GM08714 (cell line): ENCODE measurements around the gene KCTD21.

ENCODE experiments used
- H3K4me3 ChIP-seq: fragments of 200-500 bp; sonication (Bioruptor generic); 2 replicates; pipeline ENCODE4 v1.5.1; 2014; ENCODE audit warnings: mild to moderate bottlenecking, low read length, inconsistent platforms
- ZNF274 ChIP-seq: IDR thresholded peaks from 2 replicates; pipeline ENCODE4 v1.6.1; 2012; ENCODE audit warnings: mild to moderate bottlenecking, low read depth, low read length

KCTD21 gene

GRCh38 chr11:78160557-78160956, 27.9 kb downstream of the KCTD21 start:
- H3K4me3 ChIP-seq: no peak overlapping the region
- TF ChIP-seq ZNF274: no peak

- TF ChIP-seq ZNF274: no peak
- no peak overlapping the region for H3K4me3 ChIP-seq
Observed at GRCh38 chr11:78158987-78159652, 29.3 kb downstream of the KCTD21 start.

- H3K4me3 ChIP-seq: no peak overlapping the region
- TF ChIP-seq ZNF274: no peak
Observed at GRCh38 chr11:78156127-78156844, 32.1 kb downstream of the KCTD21 start.

DNA sequence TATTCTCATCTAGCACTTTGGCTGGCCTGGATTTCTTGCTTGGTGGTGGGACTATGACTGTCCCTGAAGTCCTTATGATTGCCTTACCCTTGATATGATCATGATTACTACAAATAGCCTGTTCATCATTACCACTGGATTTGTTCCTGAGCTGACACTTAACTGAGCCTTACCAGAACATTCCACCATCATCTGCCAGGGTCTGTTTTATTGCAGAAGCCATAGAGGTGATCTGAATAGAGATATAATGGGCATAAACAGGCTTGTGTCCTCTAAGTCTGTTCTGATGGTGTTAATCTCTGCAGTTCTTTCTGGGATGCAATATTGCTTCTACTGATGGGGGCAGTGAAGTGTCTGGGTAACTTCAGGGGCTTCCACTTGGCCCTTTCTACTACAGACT, 36.6 kb downstream of the KCTD21 start:
- TF ChIP-seq ZNF274: no peak
- H3K4me3 ChIP-seq: no peak overlapping the region

DNA sequence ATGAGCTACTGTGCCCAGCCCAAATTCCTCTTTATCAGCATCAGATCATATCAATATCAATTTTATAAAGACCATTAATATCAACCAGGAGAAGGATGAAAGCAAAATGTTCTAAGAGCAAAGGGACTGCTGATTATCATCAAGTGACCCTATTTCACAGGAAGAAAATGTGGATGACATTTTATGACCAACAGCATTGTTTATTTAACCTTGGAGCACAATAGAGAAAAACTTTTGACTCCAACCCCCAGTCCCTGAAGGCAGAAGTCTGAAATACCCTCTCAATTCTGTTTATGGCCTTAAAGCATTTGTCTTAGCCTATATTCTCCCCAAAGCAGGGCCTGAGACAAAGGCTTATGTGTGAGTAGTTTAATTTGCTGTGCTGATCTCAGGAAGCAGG, 37.7 kb downstream of the KCTD21 start:
- TF ChIP-seq ZNF274: no peak

GRCh38 chr11:78150346-78150745, 38.1 kb downstream of the KCTD21 start:
- TF ChIP-seq ZNF274: no peak
- no peak overlapping the region for H3K4me3 ChIP-seq

More for the DNA sequence above, 37.7 kb downstream of the KCTD21 start:
- no peak overlapping the region for H3K4me3 ChIP-seq

DNA sequence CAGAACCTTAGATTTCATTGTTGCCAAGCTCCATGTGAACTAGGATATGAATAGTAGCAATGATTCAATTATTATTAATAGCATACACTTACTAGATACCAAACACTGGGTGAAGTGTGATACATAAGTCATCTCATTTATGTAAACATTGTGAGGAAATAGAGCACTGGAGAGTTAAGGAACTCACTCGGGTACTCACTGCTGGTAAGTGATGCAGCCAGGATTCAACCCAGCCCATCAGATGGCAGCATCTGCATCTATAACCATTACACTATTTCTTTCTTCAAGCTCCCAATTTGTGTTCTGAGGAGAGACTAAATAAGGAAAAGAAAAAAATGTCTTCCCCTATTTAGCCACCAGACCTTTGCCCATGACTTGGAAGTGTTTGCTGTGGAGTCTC, 38.8 kb downstream of the KCTD21 start:
- no peak for TF ChIP-seq ZNF274
- no peak overlapping the region for H3K4me3 ChIP-seq

DNA sequence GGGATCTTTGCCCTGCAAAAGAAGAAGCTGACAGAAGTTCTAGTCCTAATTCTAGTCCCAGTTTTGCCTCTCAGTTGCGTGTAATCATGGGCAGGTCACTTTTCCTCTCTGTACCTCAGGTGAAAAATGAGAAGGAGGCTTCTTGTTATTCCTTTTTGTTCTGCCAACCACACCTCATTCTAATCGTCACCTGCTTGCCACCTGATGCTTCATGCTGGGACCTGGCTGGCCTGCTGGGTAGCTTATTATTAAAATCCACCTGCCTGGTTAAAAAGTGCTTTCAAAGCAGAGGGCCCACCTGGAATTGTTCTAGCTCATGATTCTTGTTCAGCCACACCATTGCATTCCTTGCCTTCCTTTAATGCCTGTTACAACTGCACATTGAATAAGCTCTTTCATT, 40.6 kb downstream of the KCTD21 start:
- no peak for TF ChIP-seq ZNF274

GRCh38 chr11:78145511-78146025, 42.9 kb downstream of the KCTD21 start:
- H3K4me3 ChIP-seq: no peak overlapping the region
- TF ChIP-seq ZNF274: no peak

More for the DNA sequence above, 40.6 kb downstream of the KCTD21 start:
- no peak overlapping the region for H3K4me3 ChIP-seq

GRCh38 chr11:78140392-78141077, 47.9 kb downstream of the KCTD21 start:
- H3K4me3 ChIP-seq: peak overlapping the region; percentile 83
- TF ChIP-seq ZNF274: no peak

DNA sequence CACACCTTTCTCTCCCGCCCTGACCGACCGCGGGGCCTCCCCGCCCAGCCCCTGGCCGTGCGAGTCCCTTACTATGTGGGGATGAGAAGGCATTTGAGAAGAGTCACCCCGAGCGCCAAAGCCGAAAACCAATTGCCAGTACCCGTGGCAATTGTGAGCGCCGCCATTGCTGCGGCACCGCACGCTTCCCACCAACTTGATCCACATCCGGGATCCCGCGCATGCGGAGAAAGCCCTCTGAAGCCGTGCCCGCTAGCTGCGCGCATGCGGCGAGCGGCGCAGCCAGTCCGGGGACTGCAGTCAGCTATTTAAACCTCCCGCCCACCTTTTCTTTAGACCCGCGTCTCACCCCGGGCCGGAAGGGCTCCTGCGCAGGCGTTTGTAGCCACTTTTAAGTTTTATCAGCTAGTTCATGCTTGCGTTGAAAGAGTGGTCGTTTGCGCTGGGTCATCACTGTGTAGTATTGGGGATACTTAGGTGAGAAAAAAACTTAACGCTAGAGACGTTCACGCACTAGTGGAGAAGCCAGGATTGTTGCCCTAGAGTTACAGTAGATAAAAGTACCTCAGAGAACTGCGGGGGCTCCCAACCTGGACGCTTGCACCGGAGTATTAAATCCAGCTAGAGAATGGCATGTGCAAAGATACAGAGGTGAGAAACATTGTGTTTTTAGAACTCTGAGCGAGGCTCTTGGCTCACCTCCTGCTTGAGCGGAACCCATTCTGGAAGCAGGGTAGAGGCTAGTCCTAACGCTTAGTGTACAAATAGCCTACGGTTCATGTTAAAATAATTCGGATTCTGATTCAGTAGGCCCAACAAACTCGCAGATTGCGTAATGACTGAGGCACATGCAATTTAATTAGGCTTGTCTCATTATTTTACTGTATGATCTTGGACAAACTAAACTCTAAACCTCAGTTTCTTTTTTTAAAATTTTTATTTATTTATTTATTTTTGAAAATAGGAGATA, 48.7 kb downstream of the KCTD21 start, which contains the start of gene ALG8:
ALG8 (minus strand) TSS at position 205 of the 970 bp plus-strand sequence; CDS start at position 167, 38 bp downstream.
- peak within 1 kb of the TSS; percentile 83 for H3K4me3 ChIP-seq
- TF ChIP-seq ZNF274: no peak

- H3K4me3 ChIP-seq: peak overlapping the region; percentile 83
- TF ChIP-seq ZNF274: no peak
Observed at GRCh38 chr11:78138694-78139421, 49.6 kb downstream of the KCTD21 start.

DNA sequence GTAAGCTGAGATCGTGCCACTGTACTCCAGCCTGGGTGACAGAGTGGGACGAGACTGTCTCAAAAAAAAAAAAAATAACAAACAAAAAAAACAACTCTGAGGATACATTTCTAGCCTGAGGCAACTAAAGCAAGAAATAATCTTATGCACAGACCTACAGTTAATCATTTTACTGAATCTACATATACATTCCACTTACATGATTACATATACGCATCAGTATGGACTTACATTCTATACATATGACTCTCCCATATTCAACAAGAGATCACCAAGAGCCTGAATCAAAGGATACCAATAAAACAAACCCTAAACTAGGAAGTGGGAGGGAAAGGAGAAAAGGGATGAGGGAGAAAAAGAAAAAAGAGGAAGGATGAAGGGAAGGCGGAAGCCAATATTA, 50.1 kb downstream of the KCTD21 start:
- TF ChIP-seq ZNF274: no peak
- H3K4me3 ChIP-seq: peak overlapping the region; percentile 83
